Renal pelvis (tissue), 4 donors: ENCODE measurements around the gene RPS6KB2. TPM values are rescaled to one million over a fixed set of nuclear protein-coding genes. Genes with fewer than 3 reads are reported as not detected.
A peak's percentile ranks its signal among the peaks of the same experiment; 100 is the strongest.
"Not testable (repeated sequence)": the region's sequence is repeated elsewhere in the genome, so short reads cannot be mapped to it uniquely, and the experiment has no call there.

Source experiments
- DNase-seq: peaks from one replicate; pipeline ENCODE4 v3.0.0-alpha.2; 2013
- polyA plus RNA-seq, 3 donors: library from polyadenylated mRNA; unstranded; fragments of 120-200 nt; gene quantifications; one replicate each; pipeline ENCODE4 v1.2.1, GENCODE V29; 2013; ENCODE audit not compliant: insufficient read length in 3 of 3

RPS6KB2 gene
- polyA plus RNA-seq, 3 donors, result 39.7 to 51.2 (median 48.3) TPM

DNA sequence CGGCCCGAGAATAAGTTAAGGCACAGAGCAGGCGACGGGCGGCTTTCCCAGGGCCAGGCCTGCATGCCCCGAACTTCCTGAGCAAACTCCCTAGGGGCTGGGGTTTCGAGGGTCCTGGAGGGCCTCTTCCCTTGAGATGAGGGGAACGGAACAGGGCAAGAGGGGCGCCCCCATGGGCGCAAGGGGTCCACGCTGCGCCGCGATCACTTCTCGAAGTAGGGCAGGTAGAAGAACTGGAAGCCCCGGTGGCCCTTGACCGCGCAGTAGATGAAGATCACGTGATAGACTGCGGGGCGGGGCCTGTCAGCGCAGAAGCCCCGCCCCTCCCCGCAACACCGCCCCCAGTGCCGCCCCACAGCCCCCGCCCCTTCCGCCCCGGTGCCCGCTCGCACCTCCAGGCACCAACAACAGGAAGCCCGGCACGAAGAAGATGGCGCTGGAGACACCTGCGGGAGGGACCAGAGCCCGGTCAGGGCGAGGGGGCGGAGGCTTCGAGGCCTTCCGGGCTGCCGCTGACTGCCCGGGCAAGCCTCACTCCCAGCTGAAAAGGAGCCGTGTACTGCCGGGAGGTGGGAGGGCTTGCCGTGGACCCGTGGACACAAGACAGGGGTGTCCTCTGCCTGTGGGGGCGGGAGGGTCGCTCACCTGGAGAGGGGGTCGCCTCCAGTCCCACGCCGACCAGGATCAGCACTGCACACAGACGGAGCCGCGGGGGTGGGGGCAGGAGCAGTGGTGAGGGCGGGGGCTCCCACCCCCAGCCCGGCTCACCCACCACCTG is 36.3 kb downstream of the RPS6KB2 start:
- peak; percentile 80 for DNase-seq

GRCh38 chr11:67465189-67465510 is 36.9 kb downstream of the RPS6KB2 start:
- no peak for DNase-seq

DNA sequence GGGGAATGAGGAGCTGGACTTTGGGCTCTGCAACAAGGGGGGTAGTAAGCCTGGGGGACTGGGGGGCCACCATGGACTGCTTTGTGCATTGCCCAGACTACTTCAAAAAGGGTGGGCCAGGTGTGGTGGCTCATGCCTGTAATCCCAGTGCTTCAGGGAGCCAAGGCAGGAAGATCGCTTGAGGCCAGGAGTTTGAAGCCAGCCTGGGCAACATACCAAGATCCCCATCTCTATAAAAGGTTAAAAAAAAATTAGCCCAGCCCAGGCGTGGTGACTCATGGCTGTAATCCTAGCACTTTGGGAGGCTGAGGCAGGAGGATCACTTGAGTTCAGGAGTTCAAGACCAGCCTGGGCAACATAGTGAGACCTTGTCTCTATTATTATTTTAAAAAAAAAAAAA is 37.2 kb downstream of the RPS6KB2 start:
- not testable (repeated sequence) for DNase-seq

DNA sequence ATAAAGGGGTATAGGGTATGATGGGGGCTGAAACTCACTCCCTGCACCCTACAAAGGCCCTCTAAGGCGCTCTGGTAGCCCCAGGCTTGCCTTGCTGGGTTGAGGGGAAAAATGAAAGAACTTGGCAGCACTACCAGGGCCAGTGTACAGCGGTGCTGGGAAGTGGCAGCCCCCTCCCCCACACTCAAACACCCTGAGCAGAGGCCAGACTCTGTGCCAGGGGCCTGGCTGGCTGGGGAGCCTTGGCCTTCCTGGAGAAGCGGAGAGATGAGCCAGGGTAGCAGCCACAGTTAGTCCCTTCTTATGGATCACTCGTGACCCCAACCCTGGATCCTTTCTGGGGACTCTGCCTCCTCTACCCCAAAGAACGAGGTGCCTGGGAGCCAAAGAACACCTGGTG is 38.1 kb downstream of the RPS6KB2 start:
- no peak for DNase-seq

DNA sequence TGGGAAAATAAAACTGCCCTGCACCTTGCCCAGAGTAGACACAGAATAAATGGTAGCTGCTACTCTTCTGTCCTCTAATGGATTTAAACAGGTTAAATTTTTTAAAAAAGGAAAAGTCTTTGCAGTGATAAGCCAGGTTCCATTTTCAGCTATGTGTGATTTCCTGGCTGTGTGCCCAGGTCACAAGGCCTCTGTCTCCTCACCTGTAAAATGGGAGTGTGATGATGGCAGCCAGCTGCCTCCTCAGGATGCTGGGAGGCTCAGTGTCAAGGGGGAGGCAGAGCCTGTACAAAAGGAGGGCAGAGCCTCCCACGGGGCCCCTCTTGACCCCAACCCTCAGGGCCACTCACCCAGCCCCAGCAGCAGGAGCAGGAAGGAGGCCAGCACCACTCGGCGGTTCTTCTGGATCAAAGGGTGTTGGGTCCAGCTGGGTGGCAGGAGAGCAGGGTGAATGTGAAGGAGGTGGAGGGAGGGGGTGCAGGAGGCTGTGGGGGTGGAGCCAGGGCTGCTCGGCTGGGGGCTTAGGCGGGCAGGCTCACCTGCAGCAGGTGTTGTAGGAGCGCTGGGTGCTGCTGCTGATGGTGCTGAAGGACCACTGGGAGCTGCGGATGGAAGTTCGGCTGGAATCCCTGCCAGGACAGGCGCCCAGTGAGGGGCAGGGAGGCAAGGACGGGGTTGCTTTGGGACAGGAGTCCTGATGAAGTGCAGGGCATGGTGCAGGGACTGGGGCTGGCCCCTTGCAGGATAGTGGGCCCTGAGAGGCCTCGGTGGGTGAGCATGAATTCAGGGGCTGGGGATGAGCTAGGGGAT is 38.9 kb downstream of the RPS6KB2 start:
- DNase-seq, result no peak

DNA sequence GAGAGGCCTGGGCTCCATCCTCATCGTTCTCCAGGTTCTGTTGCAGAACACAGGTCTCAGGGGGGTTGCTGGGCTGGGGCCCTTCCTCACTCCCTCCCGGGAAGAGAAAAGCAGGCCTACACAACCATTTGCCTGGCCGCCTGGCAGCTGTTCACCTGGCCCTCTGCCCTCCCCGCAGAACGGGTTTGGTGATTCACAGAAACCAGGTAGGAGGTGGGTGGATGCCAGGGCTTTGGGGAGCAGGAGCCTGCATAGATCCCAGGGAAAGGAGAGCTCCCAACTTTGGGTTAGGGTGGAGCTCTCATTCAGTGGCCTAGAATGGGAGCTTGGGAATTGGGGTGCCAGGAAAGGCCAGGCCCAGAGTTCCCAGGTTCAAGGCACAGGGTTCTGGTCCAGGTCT is 39.8 kb downstream of the RPS6KB2 start:
- DNase-seq, result no peak

DNA sequence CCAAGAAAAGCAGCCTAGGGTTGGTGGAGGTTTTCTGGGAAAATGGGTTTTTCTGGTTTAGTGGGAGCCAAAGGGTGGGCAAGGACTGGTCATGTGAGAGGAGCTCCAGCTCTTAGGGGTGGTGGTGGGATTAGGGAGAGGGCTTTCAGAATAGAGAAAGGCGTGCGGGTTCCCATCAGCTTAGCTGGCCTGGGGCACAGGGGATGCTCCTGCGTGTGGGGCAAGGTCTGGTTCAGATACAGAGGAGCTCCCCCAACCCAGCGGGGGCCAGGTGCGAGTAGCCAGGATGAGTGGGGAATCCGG is 40.1 kb downstream of the RPS6KB2 start:
- DNase-seq, result no peak

GRCh38 chr11:67468759-67469507 is 40.6 kb downstream of the RPS6KB2 start, which contains the start of gene TMEM134:
Gene TMEM134, minus strand, starts transcription at chr11:67469251. Its CDS starts 59 bp downstream, at chr11:67469192.
- peak; percentile 91 for DNase-seq

GRCh38 chr11:67469508-67469811 is 41.2 kb downstream of the RPS6KB2 start:
- no peak for DNase-seq

- no peak for DNase-seq
Observed at GRCh38 chr11:67470337-67471002, 42.2 kb downstream of the RPS6KB2 start.

GRCh38 chr11:67472882-67473281 is 44.6 kb downstream of the RPS6KB2 start:
- no peak for DNase-seq

DNA sequence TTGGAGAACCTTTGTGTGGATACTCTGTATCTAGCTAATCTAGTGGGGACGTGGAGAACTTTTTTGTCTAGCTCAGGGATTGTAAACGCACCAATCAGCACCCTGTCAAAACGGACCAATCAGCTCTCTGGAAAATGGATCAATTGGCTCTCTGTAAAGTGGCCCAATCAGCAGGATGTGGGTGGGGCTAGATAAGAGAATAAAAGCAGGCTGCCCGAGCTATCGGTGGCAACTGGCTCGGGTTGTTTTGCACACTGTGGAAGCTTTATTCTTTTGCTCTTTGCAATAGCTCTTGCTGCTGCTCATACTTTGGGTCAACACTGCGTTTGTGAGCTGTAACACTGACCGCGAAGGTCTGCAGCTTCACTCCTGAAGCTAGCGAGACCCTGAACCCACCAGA is 48.4 kb downstream of the RPS6KB2 start:
- not testable (repeated sequence) for DNase-seq

DNA sequence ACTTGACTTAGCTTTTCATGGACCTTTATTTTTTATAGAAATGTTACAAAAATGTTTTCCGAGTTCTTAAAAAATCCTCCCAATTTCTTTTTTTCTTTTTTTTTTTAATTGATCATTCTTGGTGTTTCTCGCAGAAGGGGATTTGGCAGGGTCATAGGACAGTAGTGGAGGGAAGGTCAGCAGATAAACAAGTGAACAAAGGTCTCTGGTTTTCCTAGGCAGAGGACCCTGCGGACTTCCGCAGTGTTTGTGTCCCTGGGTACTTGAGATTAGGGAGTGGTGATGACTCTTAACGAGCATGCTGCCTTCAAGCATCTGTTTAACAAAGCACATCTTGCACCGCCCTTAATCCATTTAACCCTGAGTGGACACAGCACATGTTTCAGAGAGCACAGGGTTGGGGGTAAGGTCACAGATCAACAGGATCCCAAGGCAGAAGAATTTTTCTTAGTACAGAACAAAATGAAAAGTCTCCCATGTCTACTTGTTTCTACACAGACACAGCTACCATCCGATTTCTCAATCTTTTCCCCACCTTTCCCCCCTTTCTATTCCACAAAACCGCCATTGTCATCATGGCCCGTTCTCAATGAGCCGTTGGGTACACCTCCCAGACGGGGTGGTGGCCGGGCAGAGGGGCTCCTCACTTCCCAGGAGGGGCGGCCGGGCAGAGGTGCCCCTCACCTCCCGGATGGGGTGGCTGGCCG is 49.2 kb downstream of the RPS6KB2 start:
- DNase-seq, result not testable (repeated sequence)

DNA sequence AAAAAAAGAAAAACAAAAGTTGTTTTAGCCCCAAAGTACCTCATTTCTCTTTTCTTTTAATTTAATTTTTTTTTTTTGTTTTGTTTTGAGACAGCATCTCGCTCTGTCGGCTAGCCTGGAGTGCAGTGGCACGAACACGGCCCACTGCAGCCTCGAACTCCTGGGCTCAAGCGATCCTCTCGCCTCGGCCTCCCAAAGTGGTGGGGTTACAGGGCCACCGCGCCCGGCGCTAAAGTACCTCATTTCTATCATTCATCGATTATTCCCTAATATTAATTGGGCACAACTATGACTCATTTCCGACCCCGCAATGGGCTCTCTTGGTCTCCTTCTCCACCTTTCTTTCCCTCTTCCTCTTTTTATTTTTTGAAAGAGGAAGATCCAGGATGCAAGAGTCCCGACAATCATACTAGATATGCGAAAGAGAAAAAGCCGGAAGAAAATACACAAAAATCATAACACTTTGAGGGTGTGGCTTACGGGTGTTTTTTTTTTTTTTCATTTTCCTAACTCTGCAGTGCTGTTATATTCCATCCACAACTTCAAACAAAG is 54.1 kb downstream of the RPS6KB2 start:
- no peak for DNase-seq

DNA sequence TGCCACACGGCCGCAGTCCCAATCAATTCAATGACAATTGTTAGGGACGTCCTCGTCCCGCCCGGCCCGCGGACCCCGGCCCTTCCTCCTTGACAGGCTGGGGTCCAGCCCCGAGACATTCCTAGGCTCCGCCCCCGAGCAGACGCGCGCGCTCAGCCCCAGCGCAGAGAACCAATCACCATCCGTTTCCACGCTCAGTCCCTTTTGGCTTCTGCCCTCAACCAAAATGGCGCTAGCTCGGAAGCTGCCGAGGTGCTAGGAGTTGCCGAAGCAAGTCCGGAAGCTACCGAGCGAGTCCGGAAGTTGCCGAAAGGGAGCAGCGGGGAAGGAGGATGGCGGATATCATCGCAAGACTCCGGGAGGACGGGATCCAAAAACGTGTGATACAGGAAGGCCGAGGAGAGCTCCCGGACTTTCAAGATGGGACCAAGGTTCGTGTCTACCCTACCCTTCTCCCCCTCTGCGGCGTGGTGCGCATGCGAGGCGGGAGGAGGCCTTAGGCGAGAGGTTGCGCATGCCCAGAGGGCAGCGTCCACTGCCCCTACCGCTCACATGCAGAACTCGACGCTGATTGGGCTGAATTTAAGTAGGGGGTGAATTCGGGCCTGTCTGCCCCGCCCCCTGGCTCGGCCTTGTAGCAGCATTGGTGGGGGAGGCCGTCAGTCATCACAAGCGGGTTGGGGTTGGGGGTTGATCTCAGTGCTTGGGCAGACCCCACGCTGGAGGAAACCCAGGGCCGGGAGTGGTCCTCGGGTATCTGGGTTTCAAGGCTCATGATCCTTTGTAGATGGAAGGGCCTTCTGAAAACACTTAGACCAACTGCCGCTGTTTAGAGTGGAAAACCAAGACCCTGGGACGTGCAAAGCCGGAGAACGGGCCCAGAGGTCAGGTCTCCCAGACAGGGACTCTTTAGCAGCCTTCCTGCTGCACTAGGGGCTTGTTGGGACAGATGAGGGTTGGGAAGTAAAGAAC is 54.8 kb downstream of the RPS6KB2 start, which contains the start of gene AIP:
TSS of gene AIP (plus strand) at position 200 of the 972 bp plus-strand sequence. CDS start at position 333, 133 bp downstream.
- DNase-seq, result peak; percentile 99

GRCh38 chr11:67483831-67484665 is 55.8 kb downstream of the RPS6KB2 start:
- peak; percentile 28 for DNase-seq

- no peak for DNase-seq
Observed at GRCh38 chr11:67484847-67485311, 56.6 kb downstream of the RPS6KB2 start.
